GM12878 (cell line): ENCODE data around the gene LHCGR. TPM values are rescaled to one million over a fixed set of nuclear protein-coding genes. Genes with fewer than 3 reads are reported as not detected.
A peak's percentile ranks its signal among the peaks of the same experiment; 100 is the strongest.

Experiments used
- ATAC-seq: fragments of 200-7000 bp; cut with Tn5 transposase; 3 replicates; pipeline ENCODE4 v1.9.1; 2020; ENCODE audit warnings: mild to moderate bottlenecking, moderate library complexity
- BruUV-seq: library from RNA; stranded (reverse); fragments of 400-500 nt; replicated peaks from 2 replicates; lab custom pipeline; 2021; lab: Mats Ljungman, UMichigan
- CTCF ChIA-PET: fragments of 300-600 bp; sonication (Branson Sonifier 250); formaldehyde crosslinking; extraction: SDS; loops from one replicate; lab custom pipeline; 2021; ENCODE audit warnings: inconsistent platforms; lab: Yijun Ruan, JAX
- POLR2A ChIA-PET: fragments of 350-600 bp; formaldehyde crosslinking; extraction: SDS; loops from one replicate; lab custom pipeline; 2021; ENCODE audit warnings: inconsistent platforms; lab: Charles Lee
- RAD21 ChIA-PET: fragments of 300-600 bp; sonication (Branson Sonifier 250); formaldehyde crosslinking; loops from one replicate; lab custom pipeline; 2023; ENCODE audit warnings: antibody characterized with exemption; ENCODE audit not compliant: unreplicated experiment; lab: Charles Lee
- SMC1A ChIA-PET: fragments of 300-600 bp; sonication (Branson Sonifier 250); formaldehyde crosslinking; loops from one replicate; lab custom pipeline; 2023; ENCODE audit not compliant: unreplicated experiment, uncharacterized antibody; lab: Charles Lee
- DNase-seq: peaks from one replicate; pipeline ENCODE4 v3.0.0-alpha.2; 2011; ENCODE audit warnings: low read depth, low spot score
- FAIRE-seq: peaks from 3 replicates; lab custom pipeline; 2011; peaks lifted over from hg19 to GRCh38; lab: Jason Lieb, UNC
- H2AFZ ChIP-seq: 2 replicates; pipeline ENCODE4 v1.6.0; 2011; ENCODE audit warnings: low read depth, low read length, control low read depth; ENCODE audit not compliant: control insufficient read depth
- H3K27ac ChIP-seq: 2 replicates; pipeline ENCODE4 v1.5.1; 2011; ENCODE audit warnings: control low read depth; ENCODE audit not compliant: control insufficient read depth, insufficient read depth
- H3K27me3 ChIP-seq, 2 experiments: replicated peaks in 1 of 2; 2 replicates each; pipeline versions ENCODE4 v1.6.0 to v1.6.1; 2011; ENCODE audit warnings: low read length in 1 of 2; ENCODE audit not compliant: control insufficient read depth in 2 of 2, insufficient read depth in 2 of 2
- H3K36me3 ChIP-seq, 2 experiments: 2 replicates each; pipeline ENCODE4 v1.5.1; 2011; ENCODE audit warnings: low read length in 1 of 2; ENCODE audit not compliant: control insufficient read depth in 2 of 2, insufficient read depth in 2 of 2
- H3K4me1 ChIP-seq: 2 replicates; pipeline ENCODE4 v1.6.1; 2011; ENCODE audit warnings: mild to moderate bottlenecking, low read length, moderate library complexity, mixed read lengths; ENCODE audit not compliant: control insufficient read depth, insufficient read depth
- H3K4me2 ChIP-seq: 2 replicates; pipeline ENCODE4 v1.6.0; 2011; ENCODE audit warnings: control low read depth; ENCODE audit not compliant: control insufficient read depth, insufficient read depth
- H3K4me3 ChIP-seq: fragments of 200-600 bp; sonication (generic); 2 replicates; pipeline ENCODE4 v1.5.1; 2016
- H3K79me2 ChIP-seq: 2 replicates; pipeline ENCODE4 v1.6.0; 2011; ENCODE audit warnings: low read length; ENCODE audit not compliant: control insufficient read depth, insufficient read depth
- H3K9ac ChIP-seq: 2 replicates; pipeline ENCODE4 v1.8.0; 2011; ENCODE audit warnings: low read length, control low read depth, mixed read lengths; ENCODE audit not compliant: control insufficient read depth, insufficient read depth
- H3K9me3 ChIP-seq: replicated peaks from 3 replicates; pipeline ENCODE4 v1.5.1; 2011; ENCODE audit warnings: mild to moderate bottlenecking, low read length; ENCODE audit not compliant: control insufficient read depth, insufficient read depth
- H4K20me1 ChIP-seq: 2 replicates; pipeline ENCODE4 v1.6.0; 2011; ENCODE audit not compliant: control insufficient read depth, insufficient read depth
- E4F1 ChIP-seq: fragments of 450-650 bp; IDR thresholded peaks from 2 replicates; pipeline ENCODE4 v1.6.1; 2018; ENCODE audit warnings: borderline replicate concordance, mild to moderate bottlenecking; ENCODE audit not compliant: partially characterized antibody
- ESRRA ChIP-seq: IDR thresholded peaks from 2 replicates; pipeline ENCODE4 v1.6.1; 2012; ENCODE audit warnings: mild to moderate bottlenecking, low read length, improper control_type of control experiment
- MEF2A ChIP-seq: IDR thresholded peaks from 2 replicates; pipeline ENCODE4 v1.6.1; 2011; ENCODE audit warnings: low read depth, mild to moderate bottlenecking, low read length, moderate library complexity; ENCODE audit not compliant: insufficient read depth
- POU2F2 ChIP-seq: IDR thresholded peaks from 3 replicates; pipeline ENCODE4 v1.6.1; 2011; ENCODE audit warnings: low read depth, mild to moderate bottlenecking, low read length, borderline replicate concordance
- RAD21 ChIP-seq: IDR thresholded peaks from 2 replicates; pipeline ENCODE4 v1.6.1; 2011; ENCODE audit warnings: mild to moderate bottlenecking, low read depth, low read length, moderate library complexity; ENCODE audit not compliant: insufficient read depth
- SREBF2 ChIP-seq: IDR thresholded peaks from 2 replicates; pipeline ENCODE4 v1.6.1; 2012; ENCODE audit warnings: mild to moderate bottlenecking, low read length
- ZNF274 ChIP-seq: IDR thresholded peaks from one replicate; pipeline ENCODE4 v1.8.0; 2011; ENCODE audit not compliant: insufficient read length, insufficient read depth
- WGBS: methylation state at CpG from one replicate; pipeline ENCODE4 v1.1.6; 2016; ENCODE audit warnings: low lambda C conversion rate; ENCODE audit not compliant: insufficient replicate concordance, insufficient coverage; ENCODE audit errors: missing lambda C conversion rate; 5-methylcytosine and 5-hydroxymethylcytosine counted together
- in situ Hi-C: fragments of 300-500 bp; cut with MboI; formaldehyde crosslinking; loops from 9 replicates; pipeline ENCODE4 v1.14.3; 2018; ENCODE audit warnings: mixed read lengths
- intact Hi-C: fragments of 100-400 bp; cut with micrococcal nuclease; formaldehyde crosslinking; loops from one replicate; pipeline ENCODE4 v1.14.2; 2022; ENCODE audit not compliant: unreplicated experiment
- polyA plus RNA-seq, 11 experiments: library from polyadenylated mRNA; depleted of rRNA in 4 of 11; unstranded in 6 of 11; stranded (reverse) in 5 of 11; fragments of >200 nt; fragmentation: Nextera tagmentation in 4 of 11; fragmentation: Illumina TruSeq in 1 of 11; extraction: Ambion mirVana in 4 of 11; extraction: Trizol in 1 of 11; gene quantifications; 1 replicate in 1 of 11; 2 replicates in 10 of 11; pipeline versions ENCODE4 v1.2.1 to v1.2.3, GENCODE V29; 2011 to 2016; ENCODE audit warnings: inconsistent platforms in 2 of 11, missing spikeins in 2 of 11, low read depth in 1 of 11
- total RNA-seq, 4 experiments: library from RNA; depleted of rRNA in 3 of 4; stranded (reverse); fragments of >200 nt in 3 of 4; fragmentation: Illumina TruSeq in 1 of 4; extraction: Trizol in 1 of 4; gene quantifications; 2 replicates each; pipeline versions ENCODE4 v1.2.1 to v1.2.3, GENCODE V29; 2013 to 2021
- TF ChIP-seq, protein P1 (sequence below): fragments of 450-650 bp; IDR thresholded peaks from 2 replicates; pipeline ENCODE4 v1.6.1; 2017; ENCODE audit warnings: mild to moderate bottlenecking, low read depth, inconsistent platforms; ENCODE audit not compliant: poor library complexity, severe bottlenecking

Gene LHCGR
- total and polyA plus RNA-seq, 10 of the 15 experiments (the other 5 are each of a cell fraction or from before 2014, with no cell fraction given) = 0.02 to 1.9 (median 0.13) TPM; not detected in 5

DNA sequence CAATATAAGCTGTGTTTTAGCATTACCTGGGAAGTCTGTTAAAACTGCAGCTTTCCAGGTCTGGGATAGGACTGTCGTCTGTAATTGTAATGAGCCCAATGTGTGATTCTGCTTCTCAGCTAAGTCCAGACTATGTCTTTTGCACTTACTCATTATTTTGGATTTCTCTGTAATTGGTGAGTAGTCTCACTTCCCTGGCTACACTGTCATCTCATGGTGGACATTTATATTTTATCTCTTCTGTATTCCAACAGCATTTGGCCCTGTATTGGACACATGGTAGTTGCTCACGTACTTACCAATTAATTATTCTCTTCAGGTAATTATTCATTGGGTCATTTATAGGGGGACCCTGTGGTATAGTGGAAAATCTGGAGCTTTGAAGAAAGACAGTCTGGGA lies 28.0 kb downstream of the LHCGR start:
- 0% methylated on average over 2 of the region's 2 CpGs for WGBS
- no peaks in the 10 kb centered on the region for H3K36me3 ChIP-seq
- CTCF ChIA-PET = interaction anchor here (0.7 to 1.3 kb wide), 5 partner anchors 22 to 1100 kb away, joined by 3 to 4 read pairs (median 3); no protein-coding TSS in a partner anchor
- H2AFZ ChIP-seq = no peak overlapping the region
- no peak overlapping the region for H3K4me3 ChIP-seq
- H3K9ac ChIP-seq = no peak overlapping the region
- in situ Hi-C loops (no loop called here), intact Hi-C loops (loop anchor here (1.0 kb wide), 1 partner anchor 127 kb away; no protein-coding TSS in a partner anchor)
- RAD21 ChIA-PET = interaction anchor here (0.8 kb wide), 1 partner anchor 127 kb away, joined by 3 read pairs; no protein-coding TSS in a partner anchor
- FAIRE-seq = no peak
- H3K27ac ChIP-seq = no peak overlapping the region
- ATAC-seq = 0 out of 3 replicates have a peak, but pooled peaks have one; percentile 23
- H3K27me3 ChIP-seq = no peaks in the 10 kb centered on the region; a peak in 1 of 4 replicates
- no peak for DNase-seq
- SMC1A ChIA-PET = interaction anchor here (0.9 kb wide), 1 partner anchor 34 kb away, joined by 3 read pairs; no protein-coding TSS in a partner anchor
- no peaks in the 10 kb centered on the region for H3K4me1 ChIP-seq
- no peaks in the 10 kb centered on the region for H3K79me2 ChIP-seq
- BruUV-seq = no TSS peak
- H4K20me1 ChIP-seq = no peaks in the 10 kb centered on the region
- POLR2A ChIA-PET = no interaction called here
- H3K4me2 ChIP-seq = no peak overlapping the region
- no peak for TF ChIP-seq SREBF2
- no peak for TF ChIP-seq ESRRA
- TF ChIP-seq POU2F2 = no peak
- TF ChIP-seq E4F1 = no peak
- no peak for TF ChIP-seq ZNF274
- TF ChIP-seq, protein P1, sequence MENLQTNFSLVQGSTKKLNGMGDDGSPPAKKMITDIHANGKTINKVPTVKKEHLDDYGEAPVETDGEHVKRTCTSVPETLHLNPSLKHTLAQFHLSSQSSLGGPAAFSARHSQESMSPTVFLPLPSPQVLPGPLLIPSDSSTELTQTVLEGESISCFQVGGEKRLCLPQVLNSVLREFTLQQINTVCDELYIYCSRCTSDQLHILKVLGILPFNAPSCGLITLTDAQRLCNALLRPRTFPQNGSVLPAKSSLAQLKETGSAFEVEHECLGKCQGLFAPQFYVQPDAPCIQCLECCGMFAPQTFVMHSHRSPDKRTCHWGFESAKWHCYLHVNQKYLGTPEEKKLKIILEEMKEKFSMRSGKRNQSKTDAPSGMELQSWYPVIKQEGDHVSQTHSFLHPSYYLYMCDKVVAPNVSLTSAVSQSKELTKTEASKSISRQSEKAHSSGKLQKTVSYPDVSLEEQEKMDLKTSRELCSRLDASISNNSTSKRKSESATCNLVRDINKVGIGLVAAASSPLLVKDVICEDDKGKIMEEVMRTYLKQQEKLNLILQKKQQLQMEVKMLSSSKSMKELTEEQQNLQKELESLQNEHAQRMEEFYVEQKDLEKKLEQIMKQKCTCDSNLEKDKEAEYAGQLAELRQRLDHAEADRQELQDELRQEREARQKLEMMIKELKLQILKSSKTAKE = no peak
- TF ChIP-seq MEF2A = no peak
- TF ChIP-seq RAD21 = 0 out of 2 replicates have a peak, but pooled peaks have one; percentile 15
- H3K9me3 ChIP-seq = no peaks in the 10 kb centered on the region
